CD14-positive monocyte (primary cell): ENCODE measurements around the gene C1QTNF8. TPM values are rescaled to one million over a fixed set of nuclear protein-coding genes. Genes with fewer than 3 reads are reported as not detected.

ENCODE experiments used
- DNase-seq, 3 donors: peaks; one replicate each; pipeline ENCODE4 v3.0.0-alpha.2; 2011 to 2022
- H2AFZ ChIP-seq: 2 replicates; pipeline ENCODE4 v1.6.0; 2012; ENCODE audit warnings: mild to moderate bottlenecking, low read depth, low read length, inconsistent platforms; ENCODE audit not compliant: insufficient read depth, poor library complexity, severe bottlenecking
- H3K27ac ChIP-seq, 2 donors: 1 replicate in 1 of 2; 2 replicates in 1 of 2; pipeline ENCODE4 v1.5.1; 2012 to 2013; ENCODE audit warnings: low read length in 2 of 2, control low read depth in 1 of 2, inconsistent platforms in 1 of 2, low read depth in 1 of 2, mild to moderate bottlenecking in 1 of 2
- H3K27me3 ChIP-seq, 2 donors: one replicate each; pipeline versions ENCODE4 v1.6.0 to v1.6.1; 2011 to 2013; ENCODE audit warnings: low read length in 2 of 2; ENCODE audit not compliant: control insufficient read depth in 2 of 2, insufficient read depth in 2 of 2
- H3K36me3 ChIP-seq, 2 donors: replicated peaks in 1 of 2; 1 replicate in 1 of 2; 2 replicates in 1 of 2; pipeline versions ENCODE4 v1.5.1 to v1.6.1; 2012 to 2013; ENCODE audit warnings: low read length in 2 of 2, control low read depth in 1 of 2, inconsistent platforms in 1 of 2, mild to moderate bottlenecking in 1 of 2; ENCODE audit not compliant: insufficient read depth in 2 of 2, control insufficient read depth in 1 of 2
- H3K4me1 ChIP-seq, 2 donors: 1 replicate in 1 of 2; 2 replicates in 1 of 2; pipeline versions ENCODE4 v1.5.1 to v1.6.1; 2012 to 2013; ENCODE audit warnings: low read length in 2 of 2, control low read depth in 1 of 2, inconsistent platforms in 1 of 2, mild to moderate bottlenecking in 1 of 2, moderate library complexity in 1 of 2; ENCODE audit not compliant: insufficient read depth in 2 of 2, control insufficient read depth in 1 of 2
- H3K4me2 ChIP-seq: replicated peaks from 2 replicates; pipeline ENCODE3; 2012; ENCODE audit warnings: low read length, moderate library complexity, mild to moderate bottlenecking; ENCODE audit not compliant: poor library complexity, severe bottlenecking; ENCODE audit errors: extremely low read depth
- H3K4me3 ChIP-seq, 3 experiments: fragments of 200-600 bp in 1 of 3; sonication (generic) in 1 of 3; replicated peaks in 1 of 3; 1 replicate in 2 of 3; 2 replicates in 1 of 3; pipeline ENCODE4 v1.5.1; 2011 to 2013; ENCODE audit warnings: low read length in 3 of 3, mild to moderate bottlenecking in 3 of 3, control low read depth in 2 of 3, low read depth in 2 of 3, inconsistent platforms in 1 of 3, moderate library complexity in 1 of 3
- H3K79me2 ChIP-seq: 2 replicates; pipeline ENCODE4 v1.6.0; 2012; ENCODE audit warnings: mild to moderate bottlenecking, control low read depth, inconsistent platforms, low read length, moderate library complexity; ENCODE audit not compliant: insufficient read depth
- H3K9ac ChIP-seq: 2 replicates; pipeline ENCODE4 v1.6.0; 2017; ENCODE audit warnings: low read length, mild to moderate bottlenecking; ENCODE audit not compliant: insufficient read depth, poor library complexity, severe bottlenecking
- H3K9me3 ChIP-seq, 2 donors: replicated peaks in 1 of 2; 1 replicate in 1 of 2; 2 replicates in 1 of 2; pipeline versions ENCODE4 v1.5.1 to v1.6.1; 2012 to 2013; ENCODE audit warnings: low read length in 2 of 2, control low read depth in 1 of 2; ENCODE audit not compliant: control insufficient read depth in 1 of 2, insufficient read depth in 1 of 2
- H4K20me1 ChIP-seq: 2 replicates; pipeline ENCODE4 v1.6.0; 2012; ENCODE audit warnings: mild to moderate bottlenecking, low read length, control low read depth, moderate library complexity; ENCODE audit not compliant: insufficient read depth
- H3K27ac Mint-ChIP-seq, 7 donors: one replicate each; pipeline ENCODE4 v1.8.0; 2020; ENCODE audit warnings: mild to moderate bottlenecking in 7 of 7, mixed read lengths in 7 of 7, moderate library complexity in 6 of 7, inconsistent platforms in 2 of 7
- H3K27me3 Mint-ChIP-seq, 3 donors: one replicate each; pipeline ENCODE4 v1.8.0; 2021 to 2022; ENCODE audit warnings: low read depth in 3 of 3, mild to moderate bottlenecking in 3 of 3, mixed read lengths in 3 of 3, moderate library complexity in 3 of 3, inconsistent platforms in 1 of 3
- H3K36me3 Mint-ChIP-seq, 2 donors: one replicate each; pipeline ENCODE4 v1.8.0; 2020; ENCODE audit warnings: mixed read lengths in 2 of 2, inconsistent platforms in 1 of 2, mild to moderate bottlenecking in 1 of 2
- H3K4me1 Mint-ChIP-seq: one replicate; pipeline ENCODE4 v1.8.0; 2020; ENCODE audit warnings: mild to moderate bottlenecking, mixed read lengths
- H3K4me3 Mint-ChIP-seq, 2 donors: one replicate each; pipeline ENCODE4 v1.8.0; 2020; ENCODE audit warnings: mild to moderate bottlenecking in 2 of 2, mixed read lengths in 2 of 2, moderate library complexity in 1 of 2
- H3K9me3 Mint-ChIP-seq, 7 donors: one replicate each; pipeline ENCODE4 v1.8.0; 2020 to 2022; ENCODE audit warnings: mixed read lengths in 7 of 7, mild to moderate bottlenecking in 6 of 7, moderate library complexity in 6 of 7, inconsistent platforms in 2 of 7
- CTCF ChIP-seq: fragments of 200-600 bp; IDR thresholded peaks from one replicate; pipeline ENCODE4 v1.8.0; 2022; ENCODE audit warnings: antibody characterized with exemption, mild to moderate bottlenecking
- WGBS: methylation state at CpG from one replicate; pipeline ENCODE4 v1.1.5; 2013; ENCODE audit warnings: missing lambda C conversion rate; ENCODE audit not compliant: insufficient coverage; 5-methylcytosine and 5-hydroxymethylcytosine counted together
- intact Hi-C, 2 donors: fragments of 100-400 bp; cut with micrococcal nuclease; formaldehyde crosslinking; loops; one replicate each; pipeline versions ENCODE4 v1.15.0 to v1.15.1; 2023
- polyA plus RNA-seq, 3 donors: library from polyadenylated mRNA; depleted of rRNA in 1 of 3; unstranded in 2 of 3; stranded (reverse) in 1 of 3; fragments of 300-500 nt in 2 of 3; fragments of >200 nt in 1 of 3; fragmentation: Illumina TruSeq in 2 of 3; gene quantifications; 1 replicate in 2 of 3; 2 replicates in 1 of 3; pipeline ENCODE4 v1.2.3, GENCODE V29; 2012 to 2021

C1QTNF8 gene
- polyA plus RNA-seq, 3 donors: not detected

DNA sequence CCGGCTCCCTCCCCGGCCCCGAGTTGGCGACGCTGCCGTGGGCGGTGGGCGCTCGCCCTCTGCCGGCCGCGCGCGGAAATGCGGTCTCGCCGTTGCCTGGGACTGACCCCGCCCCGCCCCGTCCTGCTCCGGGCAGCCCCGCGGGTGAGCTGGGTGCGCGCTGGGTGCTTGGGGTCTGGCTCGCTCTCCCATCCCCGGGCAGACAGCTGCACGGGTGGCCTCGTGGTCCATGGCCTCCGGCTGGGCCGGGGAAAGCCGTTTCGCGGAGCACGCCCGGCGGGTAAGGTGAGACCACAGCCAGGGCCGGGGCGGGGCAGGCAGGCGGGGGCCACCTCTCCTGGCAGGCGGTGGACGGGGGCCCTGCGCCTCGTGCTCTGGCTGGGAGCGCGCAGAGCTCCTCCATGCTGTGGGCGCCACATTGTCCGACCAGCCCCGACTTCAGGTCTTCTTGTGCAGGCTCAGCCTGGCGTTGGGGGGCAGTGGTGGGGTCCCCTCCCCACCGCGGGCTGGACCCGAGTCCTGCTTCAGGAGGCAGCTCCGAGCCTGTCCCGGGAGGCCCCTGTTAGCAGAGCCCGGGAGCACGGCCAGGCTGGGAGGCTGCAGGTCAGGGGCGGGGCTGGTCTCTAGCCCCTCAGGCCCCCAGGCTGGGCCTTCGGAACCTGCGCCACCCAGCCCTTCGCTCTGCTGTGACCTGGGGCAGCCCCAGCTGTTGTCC, 7.0 kb upstream of the C1QTNF8 start:
- no peaks in the 10 kb centered on the region for H3K79me2 ChIP-seq
- H3K27me3 ChIP-seq: peaks cover 0 to 9% of the 10 kb centered on the region in 2 donors
- H3K27ac ChIP-seq: no peak overlapping the region
- Mint-ChIP-seq H3K27me3 (peaks cover 10 to 41% (median 11%) of the 10 kb centered on the region in 3 donors), H3K4me3 (no peak overlapping the region), H3K36me3 (no peaks in the 10 kb centered on the region), H3K27ac (no peak overlapping the region), H3K4me1 (no peaks in the 10 kb centered on the region), H3K9me3 (no peaks in the 10 kb centered on the region)
- H3K4me1 ChIP-seq: peaks cover 0 to 4% of the 10 kb centered on the region in 2 donors
- peak; percentile 63 for TF ChIP-seq CTCF
- H3K4me3 ChIP-seq: no peak overlapping the region
- H2AFZ ChIP-seq: peak overlapping the region; percentile 63
- no peak overlapping the region for H3K9ac ChIP-seq
- no peaks in the 10 kb centered on the region for H4K20me1 ChIP-seq
- DNase-seq: peak; percentile 15 to 42 (median 34)
- 6% methylated on average over 56 of the region's 61 CpGs for WGBS
- H3K4me2 ChIP-seq: peak overlapping the region; percentile 57
- intact Hi-C loops: no loop called here
- no peaks in the 10 kb centered on the region for H3K9me3 ChIP-seq
- H3K36me3 ChIP-seq: no peaks in the 10 kb centered on the region

GRCh38 chr16:1102333-1102700, 6.3 kb upstream of the C1QTNF8 start:
- Mint-ChIP-seq H3K27me3 (peaks cover 11 to 42% (median 11%) of the 10 kb centered on the region in 3 donors), H3K27ac (no peak overlapping the region), H3K9me3 (no peaks in the 10 kb centered on the region), H3K4me3 (no peak overlapping the region), H3K36me3 (no peaks in the 10 kb centered on the region), H3K4me1 (no peaks in the 10 kb centered on the region)
- 61% methylated on average over 17 of the region's 26 CpGs for WGBS
- H3K79me2 ChIP-seq: no peaks in the 10 kb centered on the region
- no peak overlapping the region for H2AFZ ChIP-seq
- peaks cover 0 to 4% of the 10 kb centered on the region in 2 donors for H3K4me1 ChIP-seq
- no peak overlapping the region for H3K27ac ChIP-seq
- H3K9me3 ChIP-seq: no peaks in the 10 kb centered on the region
- H3K4me3 ChIP-seq: no peak overlapping the region
- peaks cover 0 to 9% of the 10 kb centered on the region in 2 donors for H3K27me3 ChIP-seq
- TF ChIP-seq CTCF: no peak
- intact Hi-C loops: no loop called here
- H3K4me2 ChIP-seq: no peak overlapping the region
- H4K20me1 ChIP-seq: no peaks in the 10 kb centered on the region
- no peak overlapping the region for H3K9ac ChIP-seq
- H3K36me3 ChIP-seq: no peaks in the 10 kb centered on the region
- DNase-seq: no peak
